B cell (primary cell): ENCODE data around the gene MPI. TPM values are rescaled to one million over a fixed set of nuclear protein-coding genes. Genes with fewer than 3 reads are reported as not detected.

Experiments used
- ATAC-seq: fragments of 200-7000 bp; cut with Tn5 transposase; one replicate; pipeline ENCODE4 v1.10.0; 2021; ENCODE audit warnings: low read depth, mild to moderate bottlenecking, moderate number of reproducible peaks, moderate library complexity
- CTCF ChIA-PET: fragments of 350-600 bp; sonication (Branson Sonifier 250); formaldehyde crosslinking; loops from one replicate; lab custom pipeline; 2021; ENCODE audit warnings: antibody characterized with exemption, inconsistent platforms; lab: Charles Lee
- POLR2A ChIA-PET: fragments of 350-600 bp; sonication (Branson Sonifier 250); formaldehyde crosslinking; loops from one replicate; lab custom pipeline; 2021; ENCODE audit warnings: antibody characterized with exemption; lab: Charles Lee
- DNase-seq: peaks from one replicate; pipeline ENCODE4 v3.0.0; 2013
- H2AFZ ChIP-seq: 2 replicates; pipeline ENCODE4 v1.6.1; 2012; ENCODE audit warnings: mild to moderate bottlenecking, low read depth, low read length; ENCODE audit not compliant: insufficient read depth, poor library complexity, severe bottlenecking
- H3K27ac ChIP-seq, 2 donors: 1 replicate in 1 of 2; 2 replicates in 1 of 2; pipeline ENCODE4 v1.5.1; 2012 to 2013; ENCODE audit warnings: low read length in 2 of 2, mild to moderate bottlenecking in 2 of 2, moderate library complexity in 1 of 2
- H3K27me3 ChIP-seq, 4 experiments: fragments of 200-600 bp in 1 of 4; sonication (generic) in 1 of 4; replicated peaks in 1 of 4; 1 replicate in 2 of 4; 2 replicates in 2 of 4; pipeline versions ENCODE4 v1.6.1 to v1.7.0; 2013 to 2016; ENCODE audit warnings: low read length in 3 of 4, mild to moderate bottlenecking in 2 of 4, mixed read lengths in 1 of 4, moderate library complexity in 1 of 4; ENCODE audit not compliant: insufficient read depth in 4 of 4, control insufficient read depth in 3 of 4; ENCODE audit errors: control extremely low read depth in 1 of 4
- H3K36me3 ChIP-seq, 2 experiments: replicated peaks in 1 of 2; 1 replicate in 1 of 2; 2 replicates in 1 of 2; pipeline versions ENCODE4 v1.6.1 to v1.7.1; 2013; ENCODE audit warnings: low read length in 1 of 2; ENCODE audit not compliant: insufficient read depth in 2 of 2, control insufficient read depth in 1 of 2; ENCODE audit errors: control extremely low read depth in 1 of 2, extremely low read depth in 1 of 2
- H3K4me1 ChIP-seq, 2 donors: fragments of 200-600 bp in 1 of 2; sonication (generic) in 1 of 2; 1 replicate in 1 of 2; 2 replicates in 1 of 2; pipeline versions ENCODE4 v1.5.1 to v1.6.1; 2013 to 2017; ENCODE audit warnings: low read length in 2 of 2; ENCODE audit not compliant: control insufficient read depth in 2 of 2, insufficient read depth in 2 of 2
- H3K4me2 ChIP-seq: replicated peaks from 2 replicates; pipeline ENCODE3; 2012; ENCODE audit warnings: mild to moderate bottlenecking, low read depth, low read length; ENCODE audit not compliant: poor library complexity, severe bottlenecking
- H3K4me3 ChIP-seq, 5 experiments: fragments of 200-600 bp in 1 of 5; sonication (generic) in 1 of 5; 1 replicate in 3 of 5; 2 replicates in 2 of 5; pipeline versions ENCODE4 v1.5.1 to v1.7.0; 2011 to 2016; ENCODE audit warnings: low read length in 4 of 5, mild to moderate bottlenecking in 4 of 5, low read depth in 2 of 5, control low read depth in 1 of 5, moderate library complexity in 1 of 5; ENCODE audit not compliant: insufficient read depth in 1 of 5; ENCODE audit errors: control extremely low read depth in 1 of 5, extremely low read depth in 1 of 5
- H3K79me2 ChIP-seq: fragments of 200-600 bp; sonication (generic); one replicate; pipeline ENCODE4 v1.6.0; 2016; ENCODE audit warnings: low read length; ENCODE audit not compliant: control insufficient read depth, insufficient read depth
- H3K9ac ChIP-seq: fragments of 200-600 bp; sonication (generic); 2 replicates; pipeline ENCODE4 v1.6.1; 2017; ENCODE audit warnings: mild to moderate bottlenecking, low read length, moderate library complexity
- H3K9me3 ChIP-seq, 3 donors: one replicate each; pipeline versions ENCODE4 v1.6.1 to v1.7.1; 2013; ENCODE audit warnings: low read length in 2 of 3; ENCODE audit not compliant: control insufficient read depth in 2 of 3, insufficient read depth in 1 of 3; ENCODE audit errors: control extremely low read depth in 1 of 3
- H4K20me1 ChIP-seq: 2 replicates; pipeline ENCODE4 v1.6.0; 2012; ENCODE audit warnings: mild to moderate bottlenecking, low read length; ENCODE audit not compliant: insufficient read depth, control insufficient read depth, poor library complexity, severe bottlenecking
- H3K27ac Mint-ChIP-seq: one replicate; pipeline ENCODE4 v1.8.0; 2021; ENCODE audit warnings: mixed read lengths
- H3K27me3 Mint-ChIP-seq: one replicate; pipeline ENCODE4 v1.8.0; 2021; ENCODE audit warnings: mixed read lengths
- H3K4me1 Mint-ChIP-seq: one replicate; pipeline ENCODE4 v1.8.0; 2021; ENCODE audit warnings: mixed read lengths
- H3K4me3 Mint-ChIP-seq: one replicate; pipeline ENCODE4 v1.8.0; 2021; ENCODE audit warnings: mixed read lengths
- H3K9me3 Mint-ChIP-seq: one replicate; pipeline ENCODE4 v1.8.0; 2022; ENCODE audit warnings: mixed read lengths; ENCODE audit not compliant: insufficient read depth
- EZH2 ChIP-seq: IDR thresholded peaks from 2 replicates; pipeline ENCODE4 v1.6.1; 2012; ENCODE audit warnings: borderline replicate concordance, low read depth, mild to moderate bottlenecking, moderate library complexity, low read length; ENCODE audit not compliant: insufficient read depth, poor library complexity, severe bottlenecking
- WGBS: methylation state at CpG from one replicate; pipeline ENCODE4 v1.1.5; 2013; ENCODE audit warnings: missing lambda C conversion rate; ENCODE audit not compliant: insufficient coverage; 5-methylcytosine and 5-hydroxymethylcytosine counted together
- intact Hi-C: fragments of 100-400 bp; cut with micrococcal nuclease; formaldehyde crosslinking; loops from one replicate; pipeline ENCODE4 v1.10.0; 2022
- polyA plus RNA-seq: library from polyadenylated mRNA; depleted of rRNA; stranded (reverse); fragments of >200 nt; gene quantifications from 2 replicates; pipeline ENCODE4 v1.2.3, GENCODE V29; 2012
- total RNA-seq, 2 donors: library from RNA; stranded (reverse); fragments of 120-200 nt in 1 of 2; gene quantifications; 1 replicate in 1 of 2; 2 replicates in 1 of 2; pipeline versions ENCODE4 v1.2.3 to v1.2.4, GENCODE V29; 2013 to 2022
- TF ChIP-seq, protein P1 (sequence below): fragments of 200-600 bp; IDR thresholded peaks from one replicate; pipeline ENCODE4 v1.8.0; 2022; ENCODE audit warnings: antibody characterized with exemption, mild to moderate bottlenecking

The MPI gene
- total and polyA plus RNA-seq, 2 donors (not counting 1 experiment from before 2014, with no cell fraction given): 37.2 to 59.8 TPM

DNA sequence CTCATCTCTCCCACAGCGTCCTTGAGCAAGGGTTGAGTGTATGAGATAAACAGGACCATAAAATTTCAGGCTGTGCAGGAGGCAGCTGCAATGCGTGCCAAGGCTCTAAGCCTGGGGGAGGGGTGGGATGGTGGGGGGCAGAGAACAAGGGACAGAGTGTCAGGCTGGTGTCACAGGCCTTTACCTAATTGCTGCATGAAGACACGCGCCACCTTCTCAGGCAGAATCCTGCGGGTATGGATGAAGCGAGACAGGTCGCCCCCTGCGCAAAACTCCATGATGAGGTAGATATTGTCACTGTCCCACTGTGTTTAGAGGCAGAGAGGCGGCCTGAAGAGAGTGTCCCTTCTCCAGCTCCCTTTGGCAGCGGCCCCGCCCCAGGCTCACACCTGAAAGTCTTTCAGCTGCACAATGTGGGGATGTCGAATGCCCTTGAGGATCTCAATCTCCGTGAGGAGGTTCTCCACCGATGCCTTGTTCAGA lies 47.9 kb upstream of the MPI start:
- Histone ChIP-seq H2AFZ (no peak overlapping the region), H3K4me2 (peak overlapping the region; percentile 88), H3K9me3 (no peaks in the 10 kb centered on the region), H3K27ac (no peak overlapping the region), H3K27me3 (no peaks in the 10 kb centered on the region), H3K4me3 (peak overlapping the region in 1 of 5 experiments; percentile 72), H3K79me2 (peaks cover 7% of the 10 kb centered on the region), H3K9ac (peak overlapping the region; percentile 80), H4K20me1 (no peaks in the 10 kb centered on the region), H3K4me1 (peaks cover 26 to 40% of the 10 kb centered on the region in 2 donors), H3K36me3 (peaks cover 0 to 14% of the 10 kb centered on the region in 2 experiments)
- Mint-ChIP-seq H3K9me3 (no peaks in the 10 kb centered on the region), H3K27ac (peak overlapping the region; percentile 34), H3K4me1 (peaks cover 39% of the 10 kb centered on the region), H3K27me3 (no peaks in the 10 kb centered on the region), H3K4me3 (peak overlapping the region; percentile 91)
- no peak for TF ChIP-seq EZH2
- TF ChIP-seq, protein P1, sequence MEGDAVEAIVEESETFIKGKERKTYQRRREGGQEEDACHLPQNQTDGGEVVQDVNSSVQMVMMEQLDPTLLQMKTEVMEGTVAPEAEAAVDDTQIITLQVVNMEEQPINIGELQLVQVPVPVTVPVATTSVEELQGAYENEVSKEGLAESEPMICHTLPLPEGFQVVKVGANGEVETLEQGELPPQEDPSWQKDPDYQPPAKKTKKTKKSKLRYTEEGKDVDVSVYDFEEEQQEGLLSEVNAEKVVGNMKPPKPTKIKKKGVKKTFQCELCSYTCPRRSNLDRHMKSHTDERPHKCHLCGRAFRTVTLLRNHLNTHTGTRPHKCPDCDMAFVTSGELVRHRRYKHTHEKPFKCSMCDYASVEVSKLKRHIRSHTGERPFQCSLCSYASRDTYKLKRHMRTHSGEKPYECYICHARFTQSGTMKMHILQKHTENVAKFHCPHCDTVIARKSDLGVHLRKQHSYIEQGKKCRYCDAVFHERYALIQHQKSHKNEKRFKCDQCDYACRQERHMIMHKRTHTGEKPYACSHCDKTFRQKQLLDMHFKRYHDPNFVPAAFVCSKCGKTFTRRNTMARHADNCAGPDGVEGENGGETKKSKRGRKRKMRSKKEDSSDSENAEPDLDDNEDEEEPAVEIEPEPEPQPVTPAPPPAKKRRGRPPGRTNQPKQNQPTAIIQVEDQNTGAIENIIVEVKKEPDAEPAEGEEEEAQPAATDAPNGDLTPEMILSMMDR: no peak
- POLR2A ChIA-PET: interaction anchor here (0.6 to 1.8 kb wide), 3 partner anchors 28 to 301 kb away, joined by 3 to 4 read pairs (median 4); no protein-coding TSS in a partner anchor
- no peak for DNase-seq
- intact Hi-C loops: loop anchor here (2.0 to 5.0 kb wide), 2 partner anchors 41 to 55 kb away; no protein-coding TSS in a partner anchor
- WGBS: 92% methylated on average over 13 of the region's 14 CpGs
- CTCF ChIA-PET: interaction anchor here (0.7 to 10.2 kb wide), 13 partner anchors 16 to 225 kb away, joined by 3 to 98 read pairs (median 5); partner anchors contain the start of gene SCAMP2
- ATAC-seq: no peak
